Esophagus muscularis mucosa (tissue), 4 donors: Measurements from ENCODE around the gene WWTR1. TPM values are rescaled to one million over a fixed set of nuclear protein-coding genes. Genes with fewer than 3 reads are reported as not detected.

Experiments
- DNase-seq: peaks from one replicate; pipeline ENCODE4 v3.0.0-alpha.2; 2017; ENCODE audit errors: extremely low spot score
- H3K27ac ChIP-seq, 4 donors: fragments of 200-600 bp; sonication (generic); replicated peaks in 1 of 4; 1 replicate in 3 of 4; 2 replicates in 1 of 4; pipeline ENCODE4 v1.5.1; 2016 to 2019; ENCODE audit warnings: mild to moderate bottlenecking in 1 of 4
- H3K27me3 ChIP-seq, 4 donors: fragments of 200-600 bp; sonication (generic); one replicate each; pipeline versions ENCODE4 v1.5.1 to v1.6.0; 2016 to 2019
- H3K36me3 ChIP-seq, 4 donors: fragments of 200-600 bp; sonication (generic); one replicate each; pipeline ENCODE4 v1.5.1; 2016 to 2019
- H3K4me1 ChIP-seq, 4 donors: fragments of 200-600 bp; sonication (generic); one replicate each; pipeline ENCODE4 v1.5.1; 2016 to 2019
- H3K4me3 ChIP-seq, 4 donors: fragments of 200-600 bp; sonication (generic); 1 replicate in 2 of 4; 2 replicates in 2 of 4; pipeline ENCODE4 v1.5.1; 2016 to 2019; ENCODE audit warnings: mild to moderate bottlenecking in 4 of 4, moderate library complexity in 1 of 4
- H3K9me3 ChIP-seq, 4 donors: fragments of 200-600 bp; sonication (generic); 1 replicate in 3 of 4; 2 replicates in 1 of 4; pipeline ENCODE4 v1.5.1; 2016 to 2019
- CTCF ChIP-seq, 3 experiments: fragments of 200-600 bp in 2 of 3; fragments of 450-650 bp in 1 of 3; sonication (generic) in 2 of 3; IDR thresholded peaks; one replicate each; pipeline ENCODE4 v1.5.1; 2017 to 2019; ENCODE audit warnings: antibody characterized with exemption in 3 of 3, mild to moderate bottlenecking in 2 of 3, moderate library complexity in 1 of 3
- EP300 ChIP-seq: sonication (generic); formaldehyde crosslinking; IDR thresholded peaks from one replicate; pipeline ENCODE4 v1.6.1; 2017; ENCODE audit warnings: antibody characterized with exemption
- POLR2A ChIP-seq: fragments of 450-650 bp; IDR thresholded peaks from one replicate; pipeline ENCODE4 v1.6.1; 2017; ENCODE audit warnings: antibody characterized with exemption, moderate library complexity, mild to moderate bottlenecking, low read depth
- POLR2AphosphoS5 ChIP-seq, 2 donors: sonication (generic); formaldehyde crosslinking; IDR thresholded peaks; one replicate each; pipeline ENCODE4 v1.6.1; 2017; ENCODE audit warnings: antibody characterized with exemption in 2 of 2
- WGBS: methylation state at CpG from one replicate; pipeline ENCODE4 v1.1.5; 2018; 5-methylcytosine and 5-hydroxymethylcytosine counted together
- intact Hi-C: fragments of 100-400 bp; cut with DNase I; formaldehyde crosslinking; loops from one replicate; pipeline ENCODE4 v1.15.1; 2023
- total RNA-seq, 4 donors: library from RNA; depleted of rRNA; stranded (reverse); fragments of >200 nt; gene quantifications; one replicate each; pipeline versions ENCODE4 v1.1.0 to v1.2.1, GENCODE V29; 2016

The WWTR1 gene
- total RNA-seq, 4 donors from 2014 or later, result 346 to 535 (median 463) TPM

DNA sequence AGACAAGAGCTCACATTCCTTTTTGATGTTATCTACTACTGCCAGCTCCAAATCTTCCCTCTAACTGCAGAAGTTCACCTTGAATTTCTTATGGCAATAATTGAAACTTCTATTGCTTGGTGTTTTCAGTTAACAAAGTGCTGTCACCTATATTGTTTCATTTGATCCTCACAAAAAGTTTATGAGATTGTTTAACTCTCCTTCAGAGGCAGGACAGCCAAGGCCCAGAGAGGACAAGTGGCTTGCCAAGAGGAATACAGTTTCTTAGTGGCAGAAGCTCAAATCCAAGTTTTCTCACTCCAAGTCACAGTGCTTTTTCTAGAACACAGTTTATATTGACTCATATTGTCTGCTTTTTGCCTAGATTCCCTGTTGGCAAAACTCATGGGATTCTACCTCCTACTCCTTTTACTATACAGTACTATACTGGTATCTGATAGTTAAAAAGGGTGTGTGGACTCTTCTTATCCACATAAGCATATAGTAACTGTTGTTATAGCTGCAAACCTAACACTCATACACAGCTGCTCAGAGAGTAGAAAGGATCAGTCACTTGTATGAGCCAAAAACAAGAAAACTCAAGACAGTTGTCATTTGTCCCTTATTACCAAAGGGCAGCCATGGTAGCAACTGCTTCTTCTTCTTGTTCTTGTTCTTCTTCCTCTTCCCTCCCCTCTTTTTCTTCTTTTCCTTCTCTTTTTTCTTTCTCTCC is 167.4 kb downstream of the WWTR1 start:
- Histone ChIP-seq H3K27me3 (no peaks in the 10 kb centered on the region), H3K4me1 (peaks cover 0 to under 1% (median 0%) of the 10 kb centered on the region in 4 donors), H3K4me3 (no peak overlapping the region), H3K9me3 (no peaks in the 10 kb centered on the region), H3K36me3 (no peaks in the 10 kb centered on the region), H3K27ac (no peak overlapping the region)
- intact Hi-C loops, result no loop called here
- TF ChIP-seq POLR2A, result no peak
- TF ChIP-seq POLR2AphosphoS5 (IDR thresholded peaks at IDR 0.05), result no peak
- TF ChIP-seq EP300, result no peak
- TF ChIP-seq CTCF (IDR thresholded peaks at IDR 0.05), result no peak
- DNase-seq, result no peak

GRCh38 chr3:149489060-149489690 is 168.7 kb downstream of the WWTR1 start:
- TF ChIP-seq CTCF (IDR thresholded peaks at IDR 0.05) (peak; percentile 9 to 32 (median 9)), EP300 (no peak)
- Histone ChIP-seq H3K27me3 (no peaks in the 10 kb centered on the region), H3K9me3 (no peaks in the 10 kb centered on the region), H3K27ac (no peak overlapping the region), H3K4me3 (no peak overlapping the region), H3K4me1 (peaks cover 0 to 9% (median 4%) of the 10 kb centered on the region in 4 donors), H3K36me3 (no peaks in the 10 kb centered on the region)
- intact Hi-C loops, result loop anchor here (10.0 kb wide), 2 partner anchors 214 to 374 kb away; no protein-coding TSS in a partner anchor
- DNase-seq, result no peak
- 71% methylated on average over 6 of the region's 6 CpGs for WGBS

DNA sequence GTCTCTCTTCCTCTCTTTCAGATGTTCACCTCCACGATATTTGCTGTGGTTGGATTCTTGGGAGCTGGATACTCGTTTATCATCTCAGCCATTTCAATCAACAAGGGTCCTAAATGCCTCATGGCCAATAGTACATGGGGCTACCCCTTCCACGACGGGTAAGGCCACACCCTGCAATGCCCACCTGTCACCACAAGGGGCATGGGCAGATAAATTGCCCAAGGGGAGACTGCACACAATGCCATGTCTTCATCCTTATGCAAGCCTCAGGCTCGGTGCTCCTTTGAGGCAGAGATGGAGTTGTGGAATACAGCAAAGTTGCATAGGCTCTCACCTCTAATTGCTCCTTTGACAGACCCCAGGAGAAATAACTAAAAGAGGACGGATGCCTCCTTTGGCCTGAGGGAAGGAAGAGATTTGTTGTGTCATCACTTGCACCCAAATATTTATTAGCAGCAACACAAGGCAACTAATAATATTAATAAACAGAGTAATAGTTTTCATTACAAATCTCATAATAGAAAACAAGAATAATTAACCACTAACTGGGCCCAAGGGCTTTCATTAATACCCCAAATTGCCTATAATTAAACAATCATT is 170.1 kb downstream of the WWTR1 start:
- no peaks in the 10 kb centered on the region for H3K9me3 ChIP-seq
- no peak for DNase-seq
- intact Hi-C loops, result loop anchor here (10.0 kb wide), 2 partner anchors 213 to 373 kb away; no protein-coding TSS in a partner anchor
- no peak overlapping the region for H3K4me3 ChIP-seq
- no peaks in the 10 kb centered on the region for H3K36me3 ChIP-seq
- TF ChIP-seq POLR2AphosphoS5 (IDR thresholded peaks at IDR 0.05) (no peak), CTCF (IDR thresholded peaks at IDR 0.05) (peak in 1 of 3 experiments; percentile 12)
- WGBS, result 73% methylated on average over 6 of the region's 6 CpGs
- H3K4me1 ChIP-seq, result peaks cover 0 to 9% (median 4%) of the 10 kb centered on the region in 4 donors
- no peak overlapping the region for H3K27ac ChIP-seq
- H3K27me3 ChIP-seq, result no peaks in the 10 kb centered on the region

- intact Hi-C loops, result loop anchor here (10.0 kb wide), 2 partner anchors 212 to 372 kb away; no protein-coding TSS in a partner anchor
- H3K4me1 ChIP-seq, result peaks cover 0 to 9% (median 4%) of the 10 kb centered on the region in 4 donors
- no peak for TF ChIP-seq EP300
- no peak for TF ChIP-seq CTCF (IDR thresholded peaks at IDR 0.05)
- TF ChIP-seq POLR2AphosphoS5 (IDR thresholded peaks at IDR 0.05), result no peak
- no peak for TF ChIP-seq POLR2A
These were observed 171.1 kb downstream of the WWTR1 start for GRCh38 chr3:149486726-149487125.

More at GRCh38 chr3:149486726-149487125, 171.1 kb downstream of the WWTR1 start:
- Histone ChIP-seq H3K36me3 (no peaks in the 10 kb centered on the region), H3K4me3 (no peak overlapping the region), H3K27ac (no peak overlapping the region), H3K27me3 (no peaks in the 10 kb centered on the region), H3K9me3 (no peaks in the 10 kb centered on the region)
- 82% methylated on average over 5 of the region's 5 CpGs for WGBS
- no peak for DNase-seq
